Keratinocyte (primary cell): Measurements from ENCODE around the gene MVB12B.

Source experiments
- EZH2 ChIP-seq: IDR thresholded peaks from one replicate; pipeline ENCODE4 v1.6.1; 2012; ENCODE audit warnings: inconsistent platforms, mild to moderate bottlenecking, low read length, moderate library complexity
- TF ChIP-seq, protein P1 (sequence below), 3 experiments: IDR thresholded peaks in 1 of 3; conservative IDR thresholded peaks in 1 of 3; optimal IDR thresholded peaks in 1 of 3; 2 replicates in 2 of 3; 3 replicates in 1 of 3; pipeline versions ENCODE3 to v1.5.1; 2011; ENCODE audit warnings: low read length in 3 of 3, mild to moderate bottlenecking in 3 of 3, moderate library complexity in 2 of 3, control low read depth in 1 of 3, inconsistent platforms in 1 of 3; ENCODE audit not compliant: insufficient read depth in 2 of 3; ENCODE audit errors: extremely low read depth in 1 of 3

DNA sequence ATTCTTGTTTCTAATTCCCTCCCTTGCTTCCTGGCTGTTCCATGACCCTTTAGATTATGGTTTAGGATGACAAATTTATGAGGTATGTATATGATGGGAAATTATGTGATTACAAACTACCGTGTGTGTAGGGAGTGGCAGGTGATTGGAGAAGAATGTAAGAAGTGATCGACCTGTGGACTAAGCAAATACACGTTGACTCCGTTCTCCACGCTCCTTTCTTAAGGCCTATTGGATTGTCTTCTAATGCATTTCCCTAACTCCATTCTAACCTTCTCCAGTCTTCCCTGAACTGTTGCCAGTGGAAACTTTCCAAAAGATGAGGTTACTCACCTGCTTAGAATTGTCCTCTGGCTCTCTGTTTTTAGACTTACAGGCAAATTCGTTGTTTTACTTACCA, 36.6 kb downstream of the MVB12B start:
- TF ChIP-seq, protein P1, sequence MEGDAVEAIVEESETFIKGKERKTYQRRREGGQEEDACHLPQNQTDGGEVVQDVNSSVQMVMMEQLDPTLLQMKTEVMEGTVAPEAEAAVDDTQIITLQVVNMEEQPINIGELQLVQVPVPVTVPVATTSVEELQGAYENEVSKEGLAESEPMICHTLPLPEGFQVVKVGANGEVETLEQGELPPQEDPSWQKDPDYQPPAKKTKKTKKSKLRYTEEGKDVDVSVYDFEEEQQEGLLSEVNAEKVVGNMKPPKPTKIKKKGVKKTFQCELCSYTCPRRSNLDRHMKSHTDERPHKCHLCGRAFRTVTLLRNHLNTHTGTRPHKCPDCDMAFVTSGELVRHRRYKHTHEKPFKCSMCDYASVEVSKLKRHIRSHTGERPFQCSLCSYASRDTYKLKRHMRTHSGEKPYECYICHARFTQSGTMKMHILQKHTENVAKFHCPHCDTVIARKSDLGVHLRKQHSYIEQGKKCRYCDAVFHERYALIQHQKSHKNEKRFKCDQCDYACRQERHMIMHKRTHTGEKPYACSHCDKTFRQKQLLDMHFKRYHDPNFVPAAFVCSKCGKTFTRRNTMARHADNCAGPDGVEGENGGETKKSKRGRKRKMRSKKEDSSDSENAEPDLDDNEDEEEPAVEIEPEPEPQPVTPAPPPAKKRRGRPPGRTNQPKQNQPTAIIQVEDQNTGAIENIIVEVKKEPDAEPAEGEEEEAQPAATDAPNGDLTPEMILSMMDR (optimal IDR thresholded peaks at IDR 0.05 in 1 of 3, IDR thresholded peaks at IDR 0.05 in 1 of 3, conservative IDR thresholded peaks at IDR 0.05 in 1 of 3; ENCODE audit: extremely low read depth in 1 of 3, insufficient read depth in 2 of 3, low read length in 3 of 3), result no peak
- no peak for TF ChIP-seq EZH2
